Activated naive CD8-positive, alpha-beta T cell (primary cell): ENCODE data around the gene MGAT5.

Experiments used
- H3K27ac Mint-ChIP-seq: one replicate; pipeline ENCODE4 v1.8.0; 2021; ENCODE audit warnings: mixed read lengths
- H3K27me3 Mint-ChIP-seq: one replicate; pipeline ENCODE4 v1.8.0; 2021; ENCODE audit warnings: mixed read lengths
- H3K36me3 Mint-ChIP-seq: one replicate; pipeline ENCODE4 v1.8.0; 2021; ENCODE audit warnings: mixed read lengths
- H3K4me1 Mint-ChIP-seq: one replicate; pipeline ENCODE4 v1.8.0; 2021; ENCODE audit warnings: low read depth, mixed read lengths
- H3K4me3 Mint-ChIP-seq: one replicate; pipeline ENCODE4 v1.8.0; 2021; ENCODE audit warnings: mild to moderate bottlenecking, mixed read lengths
- H3K9me3 Mint-ChIP-seq: one replicate; pipeline ENCODE4 v1.8.0; 2021; ENCODE audit warnings: low read depth, mixed read lengths

The MGAT5 gene

DNA sequence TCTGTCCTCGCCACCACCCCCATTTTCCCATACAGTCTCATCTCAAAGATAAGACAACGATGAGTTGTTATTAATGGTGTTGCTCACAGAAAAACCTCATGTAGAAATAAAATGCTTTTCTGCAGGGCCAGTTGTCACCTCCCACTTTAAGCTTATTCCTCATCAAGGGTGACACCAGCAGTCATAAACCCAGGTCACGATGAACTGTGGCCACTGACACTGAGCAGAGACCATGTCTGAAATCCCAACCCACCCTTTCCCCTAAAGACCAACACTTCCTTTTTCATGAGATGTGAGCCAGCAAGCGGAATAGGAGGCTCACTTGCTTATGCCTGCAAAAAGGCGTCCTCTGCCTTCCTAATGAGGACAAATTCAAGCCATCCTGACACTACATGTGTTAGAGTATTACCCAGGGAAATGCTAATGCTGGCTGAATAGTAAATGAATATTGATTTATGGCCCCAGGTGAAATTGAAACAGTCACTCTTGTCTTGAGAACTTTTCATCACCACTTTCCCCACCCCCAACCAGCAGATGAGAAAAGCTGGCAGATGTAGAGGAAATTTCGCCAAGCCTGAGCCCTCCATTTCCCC lies 228.4 kb downstream of the MGAT5 start:
- Mint-ChIP-seq H3K4me3 (no peak overlapping the region), H3K27ac (no peak overlapping the region), H3K9me3 (no peaks in the 10 kb centered on the region), H3K36me3 (no peaks in the 10 kb centered on the region), H3K4me1 (no peaks in the 10 kb centered on the region), H3K27me3 (no peaks in the 10 kb centered on the region)

- no peak overlapping the region for H3K27ac Mint-ChIP-seq
- H3K27me3 Mint-ChIP-seq = no peaks in the 10 kb centered on the region
- H3K36me3 Mint-ChIP-seq = no peaks in the 10 kb centered on the region
- no peak overlapping the region for H3K4me3 Mint-ChIP-seq
- H3K9me3 Mint-ChIP-seq = no peaks in the 10 kb centered on the region
- H3K4me1 Mint-ChIP-seq = no peaks in the 10 kb centered on the region
Measured at GRCh38 chr2:134482766-134483340, 229.0 kb downstream of the MGAT5 start.

DNA sequence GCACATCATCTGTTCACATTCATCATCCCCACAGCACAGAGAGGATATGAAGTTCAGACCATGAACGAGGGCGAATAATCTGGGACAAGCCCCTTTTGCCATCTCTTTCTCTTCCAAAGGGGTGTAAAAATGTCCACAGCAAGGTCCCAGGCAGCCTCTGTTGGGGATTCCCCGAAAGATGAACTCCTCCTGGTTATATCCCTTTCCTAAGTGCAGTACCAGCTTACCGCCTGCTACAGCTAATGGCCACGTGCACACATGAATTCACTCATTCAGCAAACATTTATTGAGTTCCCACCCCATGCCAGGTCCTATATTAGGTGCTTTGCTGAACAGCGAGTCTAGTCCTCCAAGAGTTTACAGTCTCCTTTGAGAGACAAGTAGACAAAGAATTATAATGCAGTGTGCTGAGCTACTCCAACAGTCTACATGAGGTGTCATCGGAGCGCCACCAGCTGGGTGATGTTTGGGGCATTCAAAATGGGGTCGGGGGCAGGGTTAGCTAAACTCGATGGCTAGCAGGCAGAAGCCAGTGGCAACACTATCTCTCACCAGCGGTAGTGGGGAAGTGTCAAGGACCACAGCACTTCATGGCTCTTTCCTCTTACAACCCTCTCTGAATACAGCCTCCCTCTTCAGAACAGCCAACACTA lies 236.0 kb downstream of the MGAT5 start:
- H3K9me3 Mint-ChIP-seq = no peaks in the 10 kb centered on the region
- H3K36me3 Mint-ChIP-seq = no peaks in the 10 kb centered on the region
- H3K27me3 Mint-ChIP-seq = peaks cover 4% of the 10 kb centered on the region
- no peak overlapping the region for H3K27ac Mint-ChIP-seq
- H3K4me3 Mint-ChIP-seq = no peak overlapping the region
- H3K4me1 Mint-ChIP-seq = no peaks in the 10 kb centered on the region

- Mint-ChIP-seq H3K4me3 (no peak overlapping the region), H3K36me3 (no peaks in the 10 kb centered on the region), H3K27ac (no peak overlapping the region), H3K4me1 (no peaks in the 10 kb centered on the region), H3K27me3 (peaks cover 4% of the 10 kb centered on the region), H3K9me3 (no peaks in the 10 kb centered on the region)
Measured at GRCh38 chr2:134490559-134490958, 236.7 kb downstream of the MGAT5 start.

DNA sequence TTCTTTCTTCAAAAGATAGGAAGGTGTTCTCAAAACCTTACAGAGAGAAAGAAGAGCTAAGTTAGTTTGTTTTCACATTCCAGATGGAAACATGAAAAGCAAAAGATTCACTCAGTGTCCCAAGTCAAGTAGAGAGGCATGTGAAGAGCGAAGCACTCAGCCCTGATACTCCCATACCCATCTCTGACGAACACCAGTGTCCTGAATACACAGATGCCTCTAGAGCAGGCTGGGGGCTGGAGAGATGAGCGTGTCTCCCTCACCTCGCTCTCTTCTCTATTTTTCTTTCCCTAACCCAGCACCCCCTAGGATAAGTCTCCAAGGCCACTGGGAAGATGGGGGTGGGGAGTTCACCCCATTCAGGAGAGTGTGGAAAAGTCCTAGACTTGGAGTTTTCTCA lies 237.2 kb downstream of the MGAT5 start:
- Mint-ChIP-seq H3K27ac (no peak overlapping the region), H3K9me3 (no peaks in the 10 kb centered on the region), H3K27me3 (peaks cover 4% of the 10 kb centered on the region), H3K36me3 (no peaks in the 10 kb centered on the region), H3K4me1 (no peaks in the 10 kb centered on the region), H3K4me3 (no peak overlapping the region)

DNA sequence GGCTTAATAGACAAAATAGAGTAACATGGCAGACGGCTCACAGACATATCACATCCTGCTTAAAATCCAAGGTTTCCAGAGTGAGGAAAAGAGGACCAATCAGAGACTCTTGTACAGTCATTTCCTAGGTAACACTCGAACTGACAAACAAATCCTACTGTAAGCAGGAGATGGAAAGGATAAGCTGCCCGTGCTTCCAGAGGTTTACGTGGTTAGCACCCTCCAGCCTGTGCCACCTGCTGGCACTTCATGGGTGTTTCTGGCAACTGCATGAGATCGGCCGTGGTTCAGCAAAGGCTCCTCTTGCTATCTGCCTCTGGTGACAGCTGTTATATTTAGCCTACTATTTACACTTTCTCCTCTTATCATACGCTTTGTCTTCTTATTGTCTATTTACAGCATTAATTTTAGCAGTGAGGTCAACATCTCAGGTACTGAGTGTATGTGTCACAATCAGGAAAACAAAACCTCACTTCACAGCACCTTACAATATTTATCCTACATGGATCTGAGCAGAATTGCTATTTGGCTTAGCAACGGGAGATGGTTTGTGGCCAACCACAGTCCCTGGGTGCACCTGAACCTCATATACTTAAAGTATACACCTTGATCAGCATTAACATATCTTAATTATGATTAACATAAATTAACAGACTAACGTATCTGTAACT lies 238.0 kb downstream of the MGAT5 start:
- Mint-ChIP-seq H3K4me1 (no peaks in the 10 kb centered on the region), H3K27ac (no peak overlapping the region)

GRCh38 chr2:134493797-134494196 lies 239.9 kb downstream of the MGAT5 start:
- no peak overlapping the region for H3K27ac Mint-ChIP-seq
- no peaks in the 10 kb centered on the region for H3K36me3 Mint-ChIP-seq
- H3K27me3 Mint-ChIP-seq = peaks cover 2% of the 10 kb centered on the region
- H3K4me3 Mint-ChIP-seq = no peak overlapping the region
- H3K9me3 Mint-ChIP-seq = no peaks in the 10 kb centered on the region
- no peaks in the 10 kb centered on the region for H3K4me1 Mint-ChIP-seq

More for the DNA sequence above, 238.0 kb downstream of the MGAT5 start:
- Mint-ChIP-seq H3K27me3 (peaks cover 4% of the 10 kb centered on the region), H3K9me3 (no peaks in the 10 kb centered on the region), H3K36me3 (no peaks in the 10 kb centered on the region), H3K4me3 (no peak overlapping the region)

DNA sequence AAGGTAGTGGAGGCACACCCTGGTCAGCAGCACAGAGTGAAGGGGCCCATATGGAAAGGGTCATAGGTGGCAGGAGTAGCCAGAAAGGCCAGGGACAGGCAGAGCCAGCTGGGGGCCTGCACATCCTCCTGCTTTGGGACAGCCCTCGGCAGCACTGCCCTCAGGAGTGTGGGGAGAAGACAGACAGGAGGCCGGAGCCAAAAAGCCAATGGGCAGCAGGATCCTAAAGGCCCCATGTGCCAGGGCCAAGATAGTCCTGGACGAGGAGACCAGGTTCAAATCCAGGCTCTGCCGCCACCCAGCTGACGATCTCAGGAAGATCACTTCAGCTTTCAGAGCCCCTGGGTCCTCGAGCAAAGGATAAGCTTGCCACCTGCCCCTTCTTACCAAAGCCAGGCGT lies 244.8 kb downstream of the MGAT5 start:
- Mint-ChIP-seq H3K36me3 (no peaks in the 10 kb centered on the region), H3K4me1 (no peaks in the 10 kb centered on the region), H3K4me3 (no peak overlapping the region), H3K27me3 (no peaks in the 10 kb centered on the region), H3K9me3 (no peaks in the 10 kb centered on the region), H3K27ac (no peak overlapping the region)

GRCh38 chr2:134499307-134499926 lies 245.5 kb downstream of the MGAT5 start:
- H3K36me3 Mint-ChIP-seq = no peaks in the 10 kb centered on the region
- H3K4me3 Mint-ChIP-seq = no peak overlapping the region
- no peaks in the 10 kb centered on the region for H3K9me3 Mint-ChIP-seq
- no peaks in the 10 kb centered on the region for H3K4me1 Mint-ChIP-seq
- no peaks in the 10 kb centered on the region for H3K27me3 Mint-ChIP-seq
- H3K27ac Mint-ChIP-seq = no peak overlapping the region

DNA sequence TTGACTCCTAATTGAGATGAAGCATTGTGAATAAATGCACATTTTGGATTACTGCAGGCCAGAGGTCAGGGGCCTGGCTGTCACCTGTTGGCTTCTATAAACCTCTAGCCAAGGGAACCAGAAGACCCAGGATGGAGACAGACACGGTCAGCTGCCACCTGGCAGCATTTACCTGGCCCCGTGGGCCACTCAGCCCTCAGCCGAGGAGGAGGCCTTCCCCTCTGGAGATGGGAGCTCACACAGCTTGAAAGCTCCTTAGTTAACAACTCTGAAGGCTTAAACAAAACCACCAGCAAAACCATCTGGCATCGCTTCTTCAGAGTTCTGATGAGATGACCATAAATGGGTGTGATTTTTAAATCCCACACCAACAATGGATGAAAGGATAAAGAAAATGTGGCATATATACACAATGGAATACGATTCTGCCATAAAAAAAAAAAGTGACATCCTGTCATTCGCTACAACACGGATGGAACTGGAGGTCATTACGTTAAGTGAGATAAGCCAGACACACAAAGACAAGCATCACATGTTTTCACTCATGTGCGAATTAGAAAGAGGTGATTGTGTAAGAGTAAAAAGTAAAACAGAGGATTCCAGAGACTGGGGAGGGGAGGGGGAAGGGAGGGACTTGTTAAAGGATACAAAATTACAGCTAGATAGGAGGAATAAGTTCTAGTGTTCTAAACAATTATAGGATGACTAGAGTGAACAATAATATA lies 246.5 kb downstream of the MGAT5 start:
- Mint-ChIP-seq H3K4me1 (no peaks in the 10 kb centered on the region), H3K4me3 (no peak overlapping the region), H3K36me3 (no peaks in the 10 kb centered on the region), H3K9me3 (no peaks in the 10 kb centered on the region), H3K27me3 (no peaks in the 10 kb centered on the region), H3K27ac (no peak overlapping the region)

DNA sequence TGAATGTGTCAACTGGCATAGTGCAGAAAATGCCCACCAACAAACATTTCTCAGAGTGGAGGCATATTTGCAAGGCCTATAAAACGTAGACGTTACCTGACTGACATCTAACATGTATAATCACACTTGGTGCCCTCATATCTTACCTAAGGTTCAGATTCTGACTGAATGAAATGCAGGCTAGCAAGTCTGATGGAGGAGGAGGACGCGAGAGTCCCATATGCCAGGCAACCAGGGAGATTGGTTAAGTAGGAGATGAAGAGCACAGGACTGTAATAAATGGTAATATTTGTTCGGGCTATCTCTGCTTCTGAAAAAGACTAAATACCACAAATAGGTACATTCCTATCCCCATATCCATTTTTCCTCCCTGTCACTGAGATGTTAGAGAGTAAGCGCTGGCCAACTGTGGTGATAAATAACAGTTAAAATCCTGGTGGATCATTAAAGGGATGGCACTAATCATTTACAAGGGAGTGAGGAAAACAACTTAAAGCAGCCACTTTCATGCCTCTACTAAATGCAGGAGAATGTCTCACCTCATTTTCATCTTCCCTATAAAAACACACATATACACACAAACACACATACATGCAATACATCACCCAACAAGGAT lies 247.7 kb downstream of the MGAT5 start:
- H3K27ac Mint-ChIP-seq = no peak overlapping the region
- no peak overlapping the region for H3K4me3 Mint-ChIP-seq
- no peaks in the 10 kb centered on the region for H3K36me3 Mint-ChIP-seq

GRCh38 chr2:134502104-134502503 lies 248.2 kb downstream of the MGAT5 start:
- Mint-ChIP-seq H3K4me1 (no peaks in the 10 kb centered on the region), H3K27ac (no peak overlapping the region), H3K27me3 (no peaks in the 10 kb centered on the region), H3K36me3 (no peaks in the 10 kb centered on the region), H3K9me3 (no peaks in the 10 kb centered on the region), H3K4me3 (no peak overlapping the region)

More for the DNA sequence above, 247.7 kb downstream of the MGAT5 start:
- H3K4me1 Mint-ChIP-seq = no peaks in the 10 kb centered on the region
- no peaks in the 10 kb centered on the region for H3K27me3 Mint-ChIP-seq
- H3K9me3 Mint-ChIP-seq = no peaks in the 10 kb centered on the region
